ENCODE measurements around the gene CAPRIN1.

CAPRIN1 gene

DNA sequence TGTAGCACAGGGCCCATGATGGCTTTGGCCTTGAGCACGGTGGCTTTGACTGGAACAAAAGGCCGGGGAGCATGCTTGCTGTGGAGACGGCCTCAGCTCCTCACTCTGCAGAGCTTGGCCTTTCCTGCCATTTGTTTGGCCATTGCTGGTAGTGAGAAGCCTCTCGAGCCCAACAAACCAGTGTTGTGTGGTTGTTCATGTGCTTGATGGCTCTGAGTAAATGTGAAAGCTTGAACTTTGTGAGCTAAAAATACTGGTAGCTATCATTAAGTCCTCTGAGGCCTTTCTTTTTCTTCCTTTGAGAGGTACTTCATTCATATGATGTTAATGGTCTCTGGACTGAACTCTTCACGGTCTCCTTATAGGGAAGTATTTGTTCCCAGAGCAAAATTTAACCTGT is 93.5 kb downstream of the CAPRIN1 start:
- Histone ChIP-seq H3K9ac (ENCODE audit: low read length) (no peak overlapping the region), H4K20me1 (ENCODE audit: low read depth, low read length) (no peaks in the 10 kb centered on the region), H3K9me2 (replicated peaks; ENCODE audit: insufficient read depth, low read length) (no peaks in the 10 kb centered on the region), H3K27me3 (ENCODE audit: low read length) (no peaks in the 10 kb centered on the region), H3K4me3 (ENCODE audit: insufficient read depth, low read length, poor library complexity, severe bottlenecking) (no peak overlapping the region), H3F3A (ENCODE audit: insufficient read depth) (no peaks in the 10 kb centered on the region), H3K4me2 (ENCODE audit: low read depth, low read length, poor library complexity, severe bottlenecking) (no peak overlapping the region), H3K36me3 (ENCODE audit: low read length) (no peaks in the 10 kb centered on the region), H2AFZ (ENCODE audit: low read depth, low read length, severe bottlenecking) (no peak overlapping the region), H3K27ac (ENCODE audit: low read depth, low read length) (no peak overlapping the region), H3K79me2 (ENCODE audit: insufficient read depth, low read length) (no peaks in the 10 kb centered on the region), H3K9me3 (ENCODE audit: insufficient read depth, low read length) (no peaks in the 10 kb centered on the region)
- no peak for TF ChIP-seq EZH2phosphoT487 (conservative IDR thresholded peaks at IDR 0.05; ENCODE audit: low read length)
- TF ChIP-seq CTCF (IDR thresholded peaks at IDR 0.05; ENCODE audit: insufficient read depth, low read length, poor library complexity, severe bottlenecking): no peak

GRCh38 chr11:34145847-34146381 is 94.4 kb downstream of the CAPRIN1 start:
- Histone ChIP-seq H3K79me2 (ENCODE audit: insufficient read depth, low read length) (no peaks in the 10 kb centered on the region), H3K9ac (ENCODE audit: low read length) (no peak overlapping the region), H3K9me3 (ENCODE audit: insufficient read depth, low read length) (no peaks in the 10 kb centered on the region), H4K20me1 (ENCODE audit: low read depth, low read length) (no peaks in the 10 kb centered on the region), H3K4me3 (ENCODE audit: insufficient read depth, low read length, poor library complexity, severe bottlenecking) (no peak overlapping the region), H3K36me3 (ENCODE audit: low read length) (no peaks in the 10 kb centered on the region), H2AFZ (ENCODE audit: low read depth, low read length, severe bottlenecking) (no peak overlapping the region), H3K4me2 (ENCODE audit: low read depth, low read length, poor library complexity, severe bottlenecking) (no peak overlapping the region), H3K27ac (ENCODE audit: low read depth, low read length) (no peak overlapping the region), H3F3A (ENCODE audit: insufficient read depth) (no peaks in the 10 kb centered on the region), H3K27me3 (ENCODE audit: low read length) (no peaks in the 10 kb centered on the region), H3K9me2 (replicated peaks; ENCODE audit: insufficient read depth, low read length) (no peaks in the 10 kb centered on the region)
- TF ChIP-seq EZH2phosphoT487 (conservative IDR thresholded peaks at IDR 0.05; ENCODE audit: low read length) (no peak), CTCF (IDR thresholded peaks at IDR 0.05; ENCODE audit: insufficient read depth, low read length, poor library complexity, severe bottlenecking) (no peak)

DNA sequence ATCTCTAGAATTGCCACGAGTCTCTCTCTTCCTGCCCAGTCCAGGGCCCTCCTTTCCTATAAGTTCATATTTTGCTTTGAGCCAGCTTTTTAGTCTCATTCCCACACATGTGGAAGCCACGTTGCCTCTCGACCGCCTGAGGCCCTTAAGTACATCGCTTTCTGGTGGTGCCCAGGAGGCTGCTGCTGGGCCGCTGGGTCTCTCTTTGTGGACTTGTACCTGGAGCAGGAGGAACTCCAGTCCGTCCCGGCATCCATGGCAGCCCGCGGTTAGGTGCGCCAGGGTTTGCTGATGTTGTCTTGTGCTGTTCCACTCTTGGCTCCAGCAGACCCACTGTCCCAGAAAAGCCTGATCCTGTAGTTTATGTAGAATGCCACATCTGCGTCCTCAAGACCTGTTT is 94.9 kb downstream of the CAPRIN1 start:
- H3K9me3 ChIP-seq (ENCODE audit: insufficient read depth, low read length): no peaks in the 10 kb centered on the region
- no peaks in the 10 kb centered on the region for H4K20me1 ChIP-seq (ENCODE audit: low read depth, low read length)
- H3K36me3 ChIP-seq (ENCODE audit: low read length): no peaks in the 10 kb centered on the region
- H3K27ac ChIP-seq (ENCODE audit: low read depth, low read length): no peak overlapping the region
- H3K9ac ChIP-seq (ENCODE audit: low read length): no peak overlapping the region
- H2AFZ ChIP-seq (ENCODE audit: low read depth, low read length, severe bottlenecking): no peak overlapping the region
- no peaks in the 10 kb centered on the region for H3K9me2 ChIP-seq (replicated peaks; ENCODE audit: insufficient read depth, low read length)
- H3K4me2 ChIP-seq (ENCODE audit: low read depth, low read length, poor library complexity, severe bottlenecking): no peak overlapping the region
- H3K79me2 ChIP-seq (ENCODE audit: insufficient read depth, low read length): no peaks in the 10 kb centered on the region
- H3F3A ChIP-seq (ENCODE audit: insufficient read depth): no peaks in the 10 kb centered on the region
- no peaks in the 10 kb centered on the region for H3K27me3 ChIP-seq (ENCODE audit: low read length)
- H3K4me3 ChIP-seq (ENCODE audit: insufficient read depth, low read length, poor library complexity, severe bottlenecking): no peak overlapping the region
- TF ChIP-seq EZH2phosphoT487 (conservative IDR thresholded peaks at IDR 0.05; ENCODE audit: low read length): no peak
- TF ChIP-seq CTCF (IDR thresholded peaks at IDR 0.05; ENCODE audit: insufficient read depth, low read length, poor library complexity, severe bottlenecking): no peak
